ENCODE measurements around the gene PPARD.

PPARD gene

DNA sequence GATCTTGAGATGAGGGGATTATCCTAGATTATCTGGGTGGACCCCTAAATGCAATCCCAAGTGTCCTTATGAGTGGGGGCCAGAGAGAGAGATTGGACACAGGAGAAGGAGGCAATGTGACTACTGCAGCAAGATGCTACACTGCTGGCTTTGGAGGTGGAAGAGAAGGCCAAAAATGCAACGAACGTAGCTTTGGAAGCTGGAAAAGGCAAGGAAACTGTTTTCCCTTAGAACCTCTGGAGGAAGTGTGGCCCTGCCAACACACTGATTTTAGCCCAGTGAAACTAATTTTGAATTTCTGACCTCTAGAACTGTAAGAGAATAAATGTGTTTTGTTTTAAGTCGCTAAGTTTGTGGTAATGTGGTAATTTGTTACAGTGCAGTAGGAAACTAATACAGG, 15.7 kb downstream of the PPARD start:
- DNase-seq = no peak

DNA sequence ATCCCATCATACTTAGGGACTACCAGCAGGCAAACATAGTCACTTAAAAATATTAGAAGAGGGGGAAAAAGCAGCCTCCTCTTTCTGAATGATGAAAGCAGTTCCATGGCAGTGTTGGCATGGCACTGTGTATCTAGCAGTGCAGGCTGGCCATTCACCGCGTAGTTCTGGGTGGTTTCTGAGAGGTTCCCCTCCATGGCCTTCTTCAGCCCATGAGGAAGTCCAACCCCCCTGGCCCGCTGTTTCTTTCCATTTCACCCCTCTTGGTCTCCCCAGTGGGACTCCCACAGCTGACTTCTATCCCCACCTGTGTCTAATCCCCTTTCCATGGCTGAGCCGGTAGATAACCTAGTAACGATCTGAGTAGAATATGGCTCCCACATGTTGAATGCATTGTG, 17.0 kb downstream of the PPARD start:
- DNase-seq = no peak

DNA sequence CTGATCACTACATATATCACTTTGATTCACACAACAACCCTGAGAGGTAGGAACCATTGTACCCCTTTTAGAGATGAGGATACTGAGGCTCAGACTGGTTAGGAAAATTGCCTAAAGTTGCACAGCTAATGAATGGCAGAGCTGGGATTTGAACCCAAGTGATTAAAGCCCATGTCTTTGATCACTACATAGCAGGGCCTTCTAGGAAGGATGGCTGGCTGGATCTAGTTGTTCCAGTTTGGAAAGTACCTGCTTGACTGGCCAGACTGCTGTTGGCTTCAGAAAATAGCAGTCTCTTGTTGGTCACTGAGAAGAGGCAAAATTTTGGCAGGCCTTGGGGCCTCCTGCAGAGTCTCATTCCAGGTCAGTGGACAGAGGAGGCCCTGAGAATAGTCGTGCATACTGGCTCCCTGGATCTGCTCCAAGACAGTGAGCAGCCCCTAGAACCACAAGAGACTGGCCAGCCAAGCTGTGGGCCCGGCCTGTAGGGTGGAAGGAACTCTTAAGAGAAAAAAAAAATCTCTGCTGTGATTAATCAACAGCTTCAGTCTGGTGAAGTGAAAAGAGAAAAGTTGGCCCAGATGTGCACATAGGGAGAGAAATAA, 17.5 kb downstream of the PPARD start:
- DNase-seq = peak; percentile 73

DNA sequence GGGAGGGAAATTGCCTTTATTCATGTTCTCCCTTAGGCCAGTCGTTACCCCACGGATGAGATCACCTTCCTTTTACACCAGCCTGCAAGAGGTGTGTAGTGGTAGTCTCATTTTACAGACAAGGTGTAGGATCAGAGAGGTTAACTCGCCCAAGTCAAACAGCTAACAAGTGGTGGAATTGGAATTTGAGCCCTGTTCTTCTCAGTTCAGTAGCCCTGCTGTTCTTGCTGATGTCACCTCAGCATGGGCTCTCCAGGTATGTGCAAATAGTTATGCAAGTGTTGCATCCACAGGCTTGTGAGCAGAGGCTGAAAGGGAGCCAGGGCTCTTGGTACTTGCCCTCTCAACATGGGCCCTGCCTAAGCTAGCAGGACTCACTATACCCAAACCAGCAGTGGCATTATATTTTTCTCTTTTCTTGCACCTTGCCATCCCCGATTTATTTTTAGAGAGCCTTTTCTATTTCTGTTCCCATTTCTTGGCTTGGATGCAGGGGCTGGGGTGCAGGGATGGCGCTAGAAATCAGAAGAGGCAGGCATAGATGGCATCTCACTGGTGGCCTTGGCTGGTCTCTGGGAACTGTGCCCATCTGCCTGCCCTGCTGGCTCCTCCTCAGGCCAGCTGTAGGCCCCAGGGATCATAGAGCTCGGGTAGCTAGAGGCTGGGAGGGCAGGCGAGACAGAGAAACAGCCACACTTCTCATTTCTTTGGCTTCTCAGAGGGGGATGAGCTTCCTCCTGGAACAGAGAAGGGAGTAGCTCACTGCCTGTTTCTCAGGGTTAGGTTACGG, 18.2 kb downstream of the PPARD start:
- DNase-seq = peak; percentile 19

DNA sequence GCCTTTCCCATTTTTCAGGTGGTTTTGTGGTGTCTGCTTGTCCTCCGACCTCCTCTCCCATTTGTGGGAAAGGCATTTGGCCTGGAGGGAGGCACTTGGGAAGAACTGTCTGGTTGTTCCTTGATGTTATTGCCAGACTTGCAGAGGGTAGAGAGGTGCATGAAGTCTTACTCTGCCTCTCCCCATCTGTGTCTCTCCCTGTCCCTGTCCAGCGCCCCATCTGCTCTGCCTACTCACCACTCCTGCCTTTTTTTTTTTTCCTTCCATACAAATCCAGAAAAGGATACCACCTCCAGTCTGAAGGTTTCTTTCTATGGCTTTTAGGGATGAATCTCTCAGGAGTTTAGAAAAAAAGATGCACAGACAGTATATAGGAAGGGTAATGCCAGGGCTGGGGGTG, 19.8 kb downstream of the PPARD start:
- DNase-seq = no peak

DNA sequence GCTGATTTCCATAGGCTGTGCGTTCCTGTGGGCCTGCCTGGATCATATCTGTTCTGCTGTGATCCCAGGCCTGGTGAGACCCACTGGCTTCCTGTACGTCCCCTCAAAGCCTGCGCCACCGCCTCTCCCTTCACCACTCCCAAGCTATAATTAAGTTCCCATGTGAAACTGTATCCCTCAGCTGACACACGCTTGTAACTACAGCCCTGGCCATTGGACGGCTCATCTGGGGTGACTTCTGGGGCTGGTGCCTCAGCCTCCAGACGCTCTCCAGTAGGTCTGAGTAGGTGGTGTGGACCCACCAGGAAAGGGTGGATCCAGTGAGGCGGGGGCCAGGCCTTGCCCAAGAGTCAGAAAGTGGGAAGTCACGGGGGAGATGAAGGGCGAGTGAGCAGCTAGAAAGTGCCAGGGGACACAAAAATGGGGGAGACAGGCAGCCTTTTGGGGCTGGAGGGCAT, 21.0 kb downstream of the PPARD start:
- peak; percentile 89 for DNase-seq

DNA sequence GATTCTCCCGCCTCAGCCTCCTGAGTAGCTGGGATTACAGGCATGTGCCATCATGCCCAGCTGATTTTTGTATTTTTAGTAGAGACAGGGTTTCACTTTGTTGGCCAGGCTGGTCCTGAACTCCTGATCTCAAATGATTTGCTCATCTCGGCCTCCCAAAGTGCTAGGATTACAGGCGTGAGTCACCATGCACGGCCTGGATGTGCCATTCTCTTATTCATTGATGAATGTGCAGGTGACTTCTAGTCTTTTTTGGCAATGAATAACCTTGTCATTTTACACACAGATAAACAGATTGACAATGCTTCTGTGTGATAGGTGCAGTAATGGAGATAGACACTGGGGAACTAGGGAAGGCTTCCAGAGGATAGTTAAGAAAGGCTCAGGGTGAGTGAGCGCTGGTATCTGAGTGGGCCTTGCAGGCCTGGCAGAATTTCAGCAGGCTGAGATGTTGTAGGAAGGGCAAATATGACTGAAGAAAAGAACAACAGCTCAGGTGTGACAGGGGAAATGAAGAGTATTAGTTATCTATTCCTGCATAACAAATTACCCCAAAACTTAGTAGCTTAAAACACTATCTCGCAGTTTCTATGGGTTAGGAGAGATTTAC, 23.3 kb downstream of the PPARD start:
- DNase-seq = no peak

DNA sequence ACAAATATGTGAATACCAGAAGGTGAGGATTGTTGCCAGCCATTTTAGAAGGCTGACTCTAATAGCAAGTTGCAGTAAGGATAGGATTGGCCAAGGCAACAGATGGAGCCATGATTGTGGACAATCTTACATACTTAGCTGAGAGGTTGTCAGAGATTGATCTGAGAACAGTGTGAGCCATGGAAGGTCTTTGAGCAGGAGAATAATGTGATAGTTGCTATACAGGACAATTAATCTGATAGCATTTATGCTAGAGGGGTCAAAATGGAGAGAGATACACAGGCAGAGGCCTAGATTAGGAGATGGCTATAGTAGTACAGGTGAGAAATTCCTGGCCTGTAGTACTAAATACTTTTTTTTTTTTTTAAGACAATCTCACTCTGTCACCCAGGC, 23.8 kb downstream of the PPARD start:
- DNase-seq = no peak

DNA sequence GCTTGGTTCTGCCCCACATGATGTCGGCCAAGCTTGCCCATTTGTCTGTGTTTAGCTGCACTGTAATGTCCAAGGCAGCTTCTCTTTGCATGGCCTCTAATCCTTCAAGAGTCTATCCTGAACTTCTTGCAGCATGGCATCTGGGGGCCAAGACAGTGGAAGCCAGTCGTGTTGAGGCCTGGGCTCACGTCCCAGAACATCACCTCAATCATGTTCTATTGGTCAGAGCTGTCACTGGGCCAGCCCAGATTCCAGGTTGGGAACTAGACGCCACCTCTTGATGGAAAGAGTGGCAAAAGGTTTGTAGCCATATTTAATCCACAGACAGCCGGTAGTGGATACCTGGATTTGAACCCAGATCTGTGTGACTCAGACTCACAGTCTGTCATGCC, 25.3 kb downstream of the PPARD start:
- DNase-seq = no peak

DNA sequence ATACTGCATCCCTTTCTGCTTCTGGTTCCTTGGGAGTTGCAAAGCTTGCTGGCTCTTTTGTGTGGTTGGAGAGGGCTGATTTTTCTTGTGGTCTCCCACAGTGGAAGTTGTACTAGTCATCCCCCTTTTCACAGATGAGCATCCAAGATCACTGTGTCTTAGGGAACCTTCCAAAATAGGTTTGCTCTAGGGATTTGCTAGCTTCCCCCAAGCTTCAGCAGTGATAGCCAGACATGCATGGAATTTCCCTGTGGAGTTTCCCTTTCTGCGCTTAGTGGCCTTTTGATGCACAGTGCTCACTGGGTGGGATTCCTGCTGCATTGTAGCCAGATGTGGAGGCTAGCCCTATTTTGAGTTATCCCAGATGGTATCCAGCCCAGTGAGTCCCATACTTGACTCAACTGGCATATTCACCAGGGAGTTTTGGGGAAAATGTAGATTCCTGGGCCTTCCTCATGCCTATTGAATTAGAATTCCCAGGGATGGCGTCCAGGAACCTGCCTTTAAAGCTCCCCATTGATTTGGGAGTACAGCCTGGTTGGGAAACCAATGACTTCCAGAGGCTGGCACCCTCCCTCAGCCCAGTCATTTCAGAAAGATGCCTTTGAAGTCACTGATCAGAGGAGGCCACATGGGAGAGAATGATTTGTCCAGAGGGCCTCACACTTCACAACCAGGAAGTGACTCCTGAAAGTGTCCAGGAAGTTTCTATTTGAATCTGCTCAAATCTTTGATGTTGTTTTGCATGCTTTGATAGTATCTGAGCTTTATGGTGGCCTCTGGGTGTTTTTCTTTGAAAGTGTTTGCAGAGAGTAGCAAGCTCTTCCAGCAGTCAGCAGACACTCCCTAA, 25.9 kb downstream of the PPARD start:
- DNase-seq = peak; percentile 92

DNA sequence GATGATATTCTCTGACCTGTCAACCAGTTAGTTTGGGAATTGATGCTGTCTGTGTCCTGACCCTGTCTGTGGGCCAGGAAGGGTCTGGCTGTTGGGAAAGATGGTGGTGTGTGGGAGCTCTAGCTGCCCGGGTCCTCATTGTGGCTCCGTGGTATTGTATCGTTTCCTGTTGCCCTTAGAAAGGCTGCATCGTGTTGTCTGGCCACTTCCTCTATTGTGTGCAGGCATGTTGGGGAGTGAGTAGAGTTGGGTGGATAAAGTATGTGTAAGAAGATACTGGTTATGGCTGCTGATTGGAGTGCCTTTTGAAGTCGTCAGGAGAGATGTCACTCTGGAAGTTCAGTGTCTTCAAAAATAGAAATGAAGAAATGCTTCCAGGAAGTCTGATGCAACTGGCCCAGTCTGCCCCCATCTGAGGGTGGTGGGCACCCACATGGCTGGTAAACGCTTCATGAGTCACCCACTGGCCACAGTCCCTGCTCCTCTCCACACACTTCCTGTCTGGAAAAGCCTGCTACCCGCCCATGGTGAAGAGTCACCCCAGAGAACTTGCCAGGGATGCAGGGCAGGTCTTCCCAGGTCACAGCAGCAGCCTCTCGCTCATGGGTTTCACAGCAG, 27.9 kb downstream of the PPARD start:
- peak; percentile 97 for DNase-seq

DNA sequence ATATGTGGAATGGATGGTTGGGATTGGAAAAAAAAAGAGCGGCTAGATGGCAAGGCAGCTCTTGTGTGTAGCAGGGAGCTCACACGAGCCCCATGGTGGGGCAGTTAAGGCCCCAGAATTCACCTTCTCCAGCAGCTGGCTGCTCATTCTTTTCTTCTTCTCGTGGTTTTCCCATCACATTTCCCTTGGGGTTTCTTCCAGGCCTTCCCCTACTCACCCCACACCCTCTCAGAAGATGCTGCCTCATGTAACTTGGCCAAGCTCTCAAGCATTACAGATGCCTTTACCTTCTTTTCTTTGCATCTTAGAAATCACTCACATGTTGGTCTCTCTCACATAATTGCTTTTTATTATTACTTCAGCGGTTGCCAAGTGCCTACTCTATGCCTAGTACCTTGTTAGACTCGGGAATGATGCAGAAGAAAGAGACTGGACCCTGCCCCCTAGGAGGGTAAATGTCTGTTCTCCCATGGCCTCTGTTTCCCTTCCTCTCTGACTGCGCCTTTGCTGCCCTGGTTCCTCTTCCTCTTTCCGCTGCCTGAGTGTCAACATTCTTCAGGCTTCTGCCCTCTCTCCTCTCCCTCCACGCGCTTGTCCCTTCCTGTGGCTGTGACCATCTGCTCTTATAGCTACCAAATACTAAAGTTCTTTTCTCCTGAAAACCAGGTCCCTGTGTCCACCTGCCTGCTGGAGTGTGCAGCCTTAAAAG, 28.6 kb downstream of the PPARD start:
- DNase-seq = peak; percentile 85

DNA sequence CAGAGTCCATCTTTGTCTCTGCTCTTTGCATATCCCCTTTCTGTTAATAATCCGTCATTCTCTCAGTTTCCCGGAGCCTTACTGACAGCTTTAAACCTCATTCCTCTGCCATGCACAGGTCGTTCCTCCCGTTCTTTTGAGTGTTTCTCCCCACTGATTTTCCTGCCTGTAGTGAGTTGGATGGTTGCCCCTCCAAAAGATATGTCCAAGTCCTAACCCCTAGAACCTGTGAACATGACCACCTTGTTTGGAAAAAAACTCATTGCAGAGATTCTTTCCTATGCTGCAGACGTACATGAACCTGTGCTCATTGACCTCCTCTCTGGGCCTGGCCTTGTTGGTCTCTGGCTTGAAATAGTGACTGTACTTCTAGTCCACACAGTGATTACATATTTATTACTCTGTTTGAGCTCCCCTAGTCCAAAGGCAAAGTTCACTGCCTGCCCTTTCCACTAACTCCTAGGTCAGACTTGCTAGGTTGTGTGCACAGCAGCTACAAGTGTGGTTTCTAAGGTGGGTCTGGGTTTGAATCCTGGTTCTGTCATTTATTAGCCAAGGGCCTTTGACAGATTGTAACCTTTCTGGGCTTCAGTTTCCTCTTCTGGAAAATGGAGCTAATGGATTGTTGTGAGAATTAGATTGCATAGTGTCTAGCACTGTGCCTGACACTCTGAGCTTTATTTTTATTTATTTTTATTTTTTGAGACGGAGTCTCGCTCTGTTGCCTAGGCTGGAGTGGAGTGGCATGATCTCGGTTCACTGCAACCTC, 29.3 kb downstream of the PPARD start:
- DNase-seq = no peak

DNA sequence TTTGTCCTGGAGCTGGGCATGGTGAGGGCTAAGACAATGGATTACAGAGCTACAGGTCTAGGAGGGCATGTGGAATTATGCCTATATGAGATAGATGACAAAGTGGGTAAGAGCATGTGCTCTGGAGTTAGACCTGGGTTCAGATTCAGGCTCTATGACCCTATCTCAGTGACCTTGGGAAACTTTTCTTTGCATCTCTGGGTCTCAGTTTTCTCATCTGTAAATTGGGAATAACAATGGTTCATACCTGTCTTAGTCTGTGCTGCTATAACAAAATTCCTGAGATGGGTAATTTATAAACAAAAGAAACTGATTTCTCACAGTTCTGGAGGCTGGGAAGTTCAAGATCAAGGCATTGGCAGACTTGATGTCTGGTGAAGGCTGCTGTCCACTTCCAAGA, 30.3 kb downstream of the PPARD start:
- DNase-seq = no peak

DNA sequence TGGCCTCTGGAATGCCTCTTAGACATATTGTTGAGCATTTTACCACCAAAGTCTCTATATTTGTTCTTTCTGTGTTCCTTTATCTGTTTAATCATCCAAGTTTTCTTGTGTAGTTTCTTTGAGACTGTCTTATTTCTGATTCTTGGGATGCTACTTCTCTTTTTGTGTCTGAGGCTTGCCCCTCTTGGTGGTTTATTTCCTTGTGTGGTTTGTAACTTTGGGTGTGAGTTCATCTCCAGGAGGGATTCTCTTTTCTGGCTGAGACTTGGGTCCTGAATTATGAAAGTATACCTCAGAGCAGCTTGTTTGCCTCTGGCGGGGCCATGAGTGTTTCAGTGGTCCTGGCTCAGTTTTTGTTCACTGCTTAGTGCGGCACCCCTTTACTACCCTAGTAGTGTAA, 33.9 kb downstream of the PPARD start:
- no peak for DNase-seq

DNA sequence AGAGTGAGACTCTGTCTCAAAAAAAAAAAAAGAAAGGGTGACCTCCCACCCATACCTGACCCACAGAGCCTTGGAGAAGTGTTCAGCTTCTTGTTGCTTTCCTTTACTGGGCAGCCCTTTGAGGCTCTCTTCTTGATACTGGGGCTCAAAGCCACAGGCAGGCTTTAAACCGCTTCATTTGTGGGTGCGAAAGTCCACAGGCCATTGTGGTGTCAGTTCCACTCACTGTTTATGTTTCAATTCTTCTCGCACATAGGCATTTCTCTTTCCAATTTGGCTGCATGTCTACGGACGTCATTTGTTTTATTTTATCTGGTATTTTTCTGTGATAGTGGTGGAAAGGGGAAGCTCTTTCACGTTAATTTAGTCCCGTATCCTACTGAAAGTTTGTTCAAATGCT, 34.6 kb downstream of the PPARD start:
- no peak for DNase-seq

DNA sequence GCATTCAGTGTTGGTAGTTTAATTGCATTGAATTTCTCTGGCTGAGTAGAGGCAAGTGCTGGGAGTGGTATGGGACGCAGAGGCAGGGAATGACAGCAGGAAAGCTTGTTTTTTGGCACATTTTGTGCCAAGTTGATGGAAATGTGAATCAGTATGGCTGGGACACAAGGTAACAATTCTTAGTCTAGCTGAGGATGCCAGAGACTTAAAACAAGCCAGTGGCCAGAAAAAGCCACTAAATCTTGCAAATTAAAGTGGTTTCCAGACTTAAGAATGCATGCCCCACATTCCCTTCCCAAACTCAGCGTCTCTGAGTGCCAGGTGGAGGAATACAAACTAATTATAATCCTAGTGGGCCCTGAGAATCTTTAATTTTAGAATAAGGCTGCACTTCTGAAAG, 35.9 kb downstream of the PPARD start:
- DNase-seq = no peak

DNA sequence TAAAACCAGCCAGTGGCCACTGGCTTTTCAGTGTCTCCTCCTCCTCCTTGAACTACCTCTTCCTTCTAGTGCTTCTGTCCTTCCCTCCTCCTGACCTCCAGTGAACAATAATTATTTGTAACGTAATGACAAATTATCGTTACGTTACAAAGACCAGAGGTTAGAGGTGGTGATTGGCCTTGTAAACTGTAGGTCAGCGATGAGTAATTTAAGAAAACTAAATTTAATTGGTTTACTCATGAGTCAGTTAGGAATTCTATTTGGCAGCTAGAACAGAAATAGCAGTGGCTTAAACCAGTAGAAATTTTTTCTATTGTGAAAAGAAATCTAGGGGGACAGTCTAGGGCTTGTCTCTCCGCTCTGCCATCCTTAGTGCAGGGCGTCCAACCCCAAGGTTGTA, 38.8 kb downstream of the PPARD start:
- peak; percentile 37 for DNase-seq

DNA sequence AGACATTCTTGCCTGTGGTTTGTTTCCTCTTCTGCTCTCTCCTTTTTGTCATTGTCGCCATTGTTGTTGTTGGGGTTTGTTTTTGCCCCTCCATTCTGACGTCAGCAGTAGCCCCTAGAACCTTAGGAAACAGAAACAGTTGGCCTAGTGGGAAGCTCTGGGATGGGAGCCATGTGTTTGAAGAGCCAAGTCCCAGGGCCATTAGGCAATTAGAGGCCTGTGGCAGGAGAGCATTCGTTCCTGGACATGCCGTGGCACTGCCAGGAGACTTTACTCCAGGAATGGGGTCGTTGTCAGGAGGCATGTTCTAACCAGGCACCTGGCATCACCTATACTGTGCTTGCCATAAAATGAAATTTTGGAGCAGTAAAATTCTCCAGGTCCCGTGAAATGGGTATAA, 39.7 kb downstream of the PPARD start:
- DNase-seq = no peak

DNA sequence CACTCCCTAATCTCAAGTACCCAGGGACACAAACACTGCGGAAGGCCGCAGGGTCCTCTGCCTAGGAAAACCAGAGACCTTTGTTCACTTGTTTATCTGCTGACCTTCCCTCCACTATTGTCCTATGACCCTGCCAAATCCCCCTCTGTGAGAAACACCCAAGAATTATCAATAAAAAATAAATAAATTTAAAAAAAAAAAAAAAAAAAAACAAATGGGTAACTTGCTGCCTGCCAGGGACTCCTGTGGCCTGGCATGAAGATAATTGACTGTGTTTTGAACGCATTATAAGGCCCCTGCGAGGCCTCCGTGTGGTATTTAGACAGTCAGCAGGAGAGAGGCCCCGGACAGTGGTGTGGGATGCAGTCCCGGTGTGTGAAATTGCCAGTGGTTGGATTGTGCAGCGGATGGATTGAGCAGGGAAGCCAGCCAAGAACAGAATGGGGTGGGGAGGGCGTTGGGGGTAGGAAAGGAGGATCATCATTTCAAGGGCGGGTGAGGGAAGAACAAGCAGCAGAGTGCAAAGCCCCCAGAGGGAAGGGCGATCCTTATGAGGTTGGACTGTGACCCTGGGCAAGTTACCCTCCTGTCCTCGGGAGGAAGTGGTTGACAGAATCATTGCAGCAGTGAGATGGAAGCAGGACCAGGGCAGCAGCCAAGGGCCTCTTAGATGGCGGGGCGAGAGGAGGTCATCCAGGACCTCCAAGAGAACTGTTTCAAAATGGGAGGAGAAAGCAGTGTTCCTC, 43.3 kb downstream of the PPARD start:
- peak; percentile 51 for DNase-seq

DNA sequence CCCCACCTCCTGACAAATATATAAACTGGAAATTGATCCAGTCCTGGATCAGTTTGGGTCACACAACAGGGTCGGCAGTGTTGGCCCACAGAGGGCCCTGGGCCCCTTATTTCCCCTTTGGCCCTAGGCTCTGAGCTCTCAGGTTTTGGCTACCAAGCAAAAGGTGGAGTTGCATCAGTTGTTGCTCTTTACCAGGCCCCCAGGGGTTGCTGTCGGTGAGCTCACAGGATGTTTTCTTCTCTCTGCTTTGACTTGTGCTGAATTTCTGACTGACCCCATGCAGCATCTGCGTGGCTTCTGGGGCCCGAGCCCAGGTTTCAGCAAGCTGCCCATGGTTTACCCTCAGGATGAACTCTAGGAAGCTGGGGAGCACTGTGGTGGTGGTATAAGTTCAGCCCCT, 44.6 kb downstream of the PPARD start:
- no peak for DNase-seq
